Mesenchymal stem cell (in vitro differentiated cells and primary cell): ENCODE data around the gene ZFAND6.

ENCODE experiments used
- DNase-seq: peaks from one replicate; pipeline ENCODE4 v3.0.0-alpha.2; 2013
- H2AFZ ChIP-seq: one replicate; pipeline ENCODE4 v1.6.1; 2013; ENCODE audit warnings: low read depth, mild to moderate bottlenecking, control low read depth, inconsistent platforms, low read length, moderate library complexity
- H2AK5ac ChIP-seq: 2 replicates; pipeline ENCODE4 v1.6.1; 2013; ENCODE audit warnings: low read length, moderate library complexity, mild to moderate bottlenecking, inconsistent platforms; ENCODE audit not compliant: severe bottlenecking
- H2BK120ac ChIP-seq: one replicate; pipeline ENCODE4 v1.6.1; 2013; ENCODE audit warnings: low read depth, mild to moderate bottlenecking, inconsistent platforms, low read length, moderate library complexity
- H2BK12ac ChIP-seq, 2 experiments: one replicate each; pipeline ENCODE4 v1.6.1; 2013; ENCODE audit warnings: inconsistent platforms in 2 of 2, low read length in 2 of 2, mild to moderate bottlenecking in 2 of 2, moderate library complexity in 2 of 2, control low read depth in 1 of 2
- H2BK15ac ChIP-seq: one replicate; pipeline ENCODE4 v1.6.1; 2013; ENCODE audit warnings: mild to moderate bottlenecking, low read depth, inconsistent platforms; ENCODE audit not compliant: poor library complexity, severe bottlenecking
- H2BK5ac ChIP-seq: 2 replicates; pipeline ENCODE4 v1.6.1; 2013; ENCODE audit warnings: low read depth, mild to moderate bottlenecking, low read length, control low read depth, inconsistent platforms; ENCODE audit not compliant: poor library complexity, severe bottlenecking
- H3K14ac ChIP-seq, 2 experiments: one replicate each; pipeline ENCODE4 v1.6.1; 2013; ENCODE audit warnings: inconsistent platforms in 2 of 2, low read length in 2 of 2, control low read depth in 1 of 2, mild to moderate bottlenecking in 1 of 2, moderate library complexity in 1 of 2
- H3K18ac ChIP-seq, 2 experiments: one replicate each; pipeline ENCODE4 v1.6.1; 2013; ENCODE audit warnings: inconsistent platforms in 2 of 2, low read length in 2 of 2, control low read depth in 1 of 2, low read depth in 1 of 2, mild to moderate bottlenecking in 1 of 2
- H3K23ac ChIP-seq, 2 experiments: one replicate each; pipeline ENCODE4 v1.6.1; 2013; ENCODE audit warnings: inconsistent platforms in 2 of 2, low read length in 2 of 2, mild to moderate bottlenecking in 2 of 2, moderate library complexity in 2 of 2, control low read depth in 1 of 2
- H3K27ac ChIP-seq: 2 replicates; pipeline ENCODE4 v1.5.1; 2013; ENCODE audit warnings: mild to moderate bottlenecking, moderate library complexity, low read length, control low read depth, inconsistent platforms; ENCODE audit not compliant: poor library complexity, severe bottlenecking
- H3K27me3 ChIP-seq, 2 experiments: 2 replicates each; pipeline versions ENCODE4 v1.6.1 to v1.7.0; 2013; ENCODE audit warnings: low read length in 2 of 2, mild to moderate bottlenecking in 2 of 2, moderate library complexity in 2 of 2, control low read depth in 1 of 2, inconsistent platforms in 1 of 2; ENCODE audit not compliant: control insufficient read depth in 1 of 2, insufficient read depth in 1 of 2
- H3K36me3 ChIP-seq, 2 experiments: 2 replicates each; pipeline versions ENCODE4 v1.6.1 to v1.7.0; 2013; ENCODE audit warnings: low read length in 2 of 2, control low read depth in 1 of 2, inconsistent platforms in 1 of 2, low read depth in 1 of 2, mild to moderate bottlenecking in 1 of 2; ENCODE audit not compliant: insufficient read depth in 2 of 2, control insufficient read depth in 1 of 2
- H3K4ac ChIP-seq, 2 experiments: one replicate each; pipeline ENCODE4 v1.6.1; 2013; ENCODE audit warnings: inconsistent platforms in 2 of 2, low read length in 2 of 2, mild to moderate bottlenecking in 2 of 2, moderate library complexity in 2 of 2, control low read depth in 1 of 2, low read depth in 1 of 2
- H3K4me1 ChIP-seq: 2 replicates; pipeline ENCODE4 v1.6.1; 2013; ENCODE audit warnings: low read depth, low read length, control low read depth; ENCODE audit not compliant: control insufficient read depth, insufficient read depth
- H3K4me2 ChIP-seq: 2 replicates; pipeline ENCODE4 v1.6.1; 2013; ENCODE audit warnings: low read length, mild to moderate bottlenecking, inconsistent platforms; ENCODE audit not compliant: poor library complexity, severe bottlenecking
- H3K4me3 ChIP-seq, 2 experiments: 2 replicates each; pipeline versions ENCODE4 v1.5.1 to v1.7.0; 2013; ENCODE audit warnings: low read length in 2 of 2, mild to moderate bottlenecking in 2 of 2, control low read depth in 1 of 2, low read depth in 1 of 2; ENCODE audit not compliant: insufficient read depth in 1 of 2
- H3K79me1 ChIP-seq: replicated peaks from 2 replicates; pipeline ENCODE4 v1.6.1; 2013; ENCODE audit warnings: mild to moderate bottlenecking, control low read depth, low read length, inconsistent platforms; ENCODE audit not compliant: poor library complexity, severe bottlenecking
- H3K9ac ChIP-seq: 2 replicates; pipeline ENCODE4 v1.7.0; 2013; ENCODE audit warnings: mild to moderate bottlenecking, low read length, moderate library complexity
- H3K9me3 ChIP-seq: 2 replicates; pipeline ENCODE4 v1.7.0; 2013; ENCODE audit warnings: mild to moderate bottlenecking, low read length; ENCODE audit not compliant: control insufficient read depth
- H4K8ac ChIP-seq: one replicate; pipeline ENCODE4 v1.6.1; 2013; ENCODE audit warnings: inconsistent platforms, mild to moderate bottlenecking, low read length, moderate library complexity
- H4K91ac ChIP-seq: one replicate; pipeline ENCODE4 v1.6.1; 2013; ENCODE audit warnings: mild to moderate bottlenecking, low read length, inconsistent platforms
- WGBS: methylation state at CpG from one replicate; pipeline ENCODE4 v1.1.7; 2013; ENCODE audit warnings: mixed read lengths; 5-methylcytosine and 5-hydroxymethylcytosine counted together

The ZFAND6 gene

DNA sequence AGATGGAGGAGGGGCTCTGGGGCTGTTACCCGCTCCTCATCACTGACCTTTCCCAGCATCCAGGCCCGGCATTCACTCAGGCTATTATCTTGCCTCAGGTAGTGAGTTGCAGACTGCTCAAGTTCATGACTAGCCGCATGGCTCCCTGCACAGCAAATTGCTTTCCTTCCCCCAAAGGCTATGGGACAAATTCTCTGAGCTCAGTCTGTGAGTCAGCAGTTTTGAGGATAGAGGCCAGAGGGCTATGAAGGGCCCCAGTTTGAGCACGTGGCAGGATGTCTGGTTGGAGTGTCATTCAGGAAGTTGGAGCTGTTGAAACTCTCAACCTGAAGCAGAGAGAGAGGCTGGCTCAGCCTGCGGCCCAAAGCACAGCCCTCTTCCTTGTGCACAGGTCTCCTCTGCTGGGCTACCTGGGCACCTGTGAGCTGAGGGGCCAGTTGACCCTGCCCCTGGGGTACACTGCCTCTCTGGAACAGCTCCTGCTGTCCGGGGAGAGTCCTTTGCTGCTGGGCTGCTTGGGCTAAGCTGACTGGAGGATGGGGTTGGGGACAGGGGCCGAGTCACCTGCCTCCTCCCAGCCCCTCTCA lies 101.2 kb downstream of the ZFAND6 start:
- peak overlapping the region; percentile 94 for H4K8ac ChIP-seq
- peak overlapping the region; percentile 99 for H2BK12ac ChIP-seq
- peak overlapping the region; percentile 73 for H3K27ac ChIP-seq
- peak overlapping the region; percentile 45 for H3K9ac ChIP-seq
- peak overlapping the region; percentile 89 to 100 for H3K18ac ChIP-seq
- WGBS, result 31% methylated on average over 5 of the region's 7 CpGs
- H3K36me3 ChIP-seq, result peaks cover 38 to 52% of the 10 kb centered on the region in 2 experiments
- H3K4me1 ChIP-seq, result peaks cover 15% of the 10 kb centered on the region
- H2BK15ac ChIP-seq, result peak overlapping the region; percentile 90
- no peak overlapping the region for H2AFZ ChIP-seq
- peak; percentile 96 for DNase-seq
- peak overlapping the region in 1 of 2 experiments; percentile 76 for H3K23ac ChIP-seq
- H3K14ac ChIP-seq, result peak overlapping the region in 1 of 2 experiments; percentile 93
- peak overlapping the region; percentile 25 for H2BK5ac ChIP-seq
- H3K9me3 ChIP-seq, result no peaks in the 10 kb centered on the region
- peak overlapping the region in 1 of 2 experiments; percentile 9 for H3K4me3 ChIP-seq
- peak overlapping the region; percentile 95 to 97 for H3K4ac ChIP-seq
- H3K4me2 ChIP-seq, result no peak overlapping the region
- peak overlapping the region; percentile 87 for H2BK120ac ChIP-seq
- peak overlapping the region; percentile 71 for H2AK5ac ChIP-seq
- peaks cover 17% of the 10 kb centered on the region for H3K79me1 ChIP-seq
- peak overlapping the region; percentile 94 for H4K91ac ChIP-seq
- no peaks in the 10 kb centered on the region for H3K27me3 ChIP-seq

GRCh38 chr15:80161468-80162016 lies 102.1 kb downstream of the ZFAND6 start:
- Histone ChIP-seq H3K27ac (no peak overlapping the region), H2AK5ac (peak overlapping the region; percentile 5), H3K4ac (peak overlapping the region; percentile 85 to 86), H2BK5ac (no peak overlapping the region), H3K4me2 (no peak overlapping the region), H3K9me3 (no peaks in the 10 kb centered on the region), H3K9ac (no peak overlapping the region), H2BK12ac (peak overlapping the region; percentile 79 to 90), H3K4me1 (peaks cover 15% of the 10 kb centered on the region), H2BK120ac (peak overlapping the region; percentile 69), H2AFZ (no peak overlapping the region), H4K91ac (peak overlapping the region; percentile 73), H3K36me3 (peaks cover 38 to 52% of the 10 kb centered on the region in 2 experiments), H3K18ac (peak overlapping the region; percentile 90), H4K8ac (peak overlapping the region; percentile 56), H3K4me3 (no peak overlapping the region), H3K79me1 (peaks cover 15% of the 10 kb centered on the region), H3K14ac (peak overlapping the region in 1 of 2 experiments; percentile 69), H3K27me3 (no peaks in the 10 kb centered on the region), H3K23ac (no peak overlapping the region), H2BK15ac (peak overlapping the region; percentile 93)
- WGBS, result 97% methylated on average over 6 of the region's 6 CpGs
- DNase-seq, result no peak

DNA sequence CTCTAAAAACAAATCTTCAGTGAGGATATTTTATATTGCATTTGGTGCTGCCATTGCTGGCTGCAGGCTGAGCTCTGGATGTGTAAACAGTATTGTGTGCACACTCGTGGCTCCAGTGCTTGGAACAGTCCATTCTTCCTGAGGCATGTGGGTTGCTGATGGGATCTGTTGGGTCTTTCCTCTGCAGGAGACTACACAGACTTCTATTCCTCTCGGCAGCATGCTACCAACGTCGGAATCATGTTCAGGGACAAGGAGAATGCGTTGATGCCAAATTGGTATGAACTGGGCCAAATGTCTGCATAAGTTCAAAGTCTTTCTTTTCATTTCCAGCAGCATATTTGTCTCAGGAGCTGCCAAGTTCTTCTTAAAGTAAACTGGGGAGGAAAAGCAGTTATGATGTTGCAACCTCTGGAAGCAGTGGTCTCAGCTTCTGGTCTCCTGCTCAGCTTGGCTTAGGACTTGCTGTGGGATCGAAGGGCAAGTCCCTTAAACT lies 102.6 kb downstream of the ZFAND6 start:
- Histone ChIP-seq H3K9ac (no peak overlapping the region), H2BK15ac (no peak overlapping the region), H3K9me3 (no peaks in the 10 kb centered on the region), H3K27ac (no peak overlapping the region), H2AK5ac (no peak overlapping the region), H2BK120ac (no peak overlapping the region), H3K14ac (no peak overlapping the region), H3K4me3 (no peak overlapping the region), H4K8ac (no peak overlapping the region), H3K4me2 (no peak overlapping the region), H2AFZ (no peak overlapping the region), H2BK12ac (peak overlapping the region in 1 of 2 experiments; percentile 34), H3K79me1 (peaks cover 10% of the 10 kb centered on the region), H3K27me3 (no peaks in the 10 kb centered on the region), H2BK5ac (no peak overlapping the region), H3K23ac (no peak overlapping the region), H3K18ac (peak overlapping the region in 1 of 2 experiments; percentile 35), H3K4ac (no peak overlapping the region), H3K36me3 (peaks cover 38 to 52% of the 10 kb centered on the region in 2 experiments), H3K4me1 (peaks cover 15% of the 10 kb centered on the region), H4K91ac (no peak overlapping the region)
- 87% methylated on average over 6 of the region's 6 CpGs for WGBS
- DNase-seq, result peak; percentile 36

DNA sequence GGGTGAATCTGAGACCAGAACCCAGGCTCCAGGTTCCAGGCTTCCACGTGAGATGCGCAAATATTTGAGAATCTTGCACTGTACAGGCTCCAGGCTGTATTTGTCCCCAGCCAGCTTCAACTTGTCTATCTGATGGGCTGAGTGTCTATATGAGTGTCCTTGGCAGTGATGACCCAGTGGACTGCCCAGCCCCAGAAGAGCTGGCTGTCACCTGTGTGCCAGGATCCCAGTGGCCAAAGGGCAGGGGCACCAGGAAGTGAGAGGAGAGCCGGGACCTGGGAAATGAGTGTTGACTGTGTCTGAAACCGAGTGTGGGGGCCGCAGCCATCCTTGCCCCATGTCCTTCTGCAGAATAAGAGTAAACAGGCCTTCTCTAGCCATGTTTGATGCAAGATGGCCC lies 103.7 kb downstream of the ZFAND6 start:
- DNase-seq, result no peak
- Histone ChIP-seq H3K36me3 (peaks cover 40 to 53% of the 10 kb centered on the region in 2 experiments), H2BK15ac (peak overlapping the region; percentile 15), H2BK12ac (peak overlapping the region in 1 of 2 experiments; percentile 64), H3K18ac (peak overlapping the region in 1 of 2 experiments; percentile 16), H2AK5ac (no peak overlapping the region), H2BK120ac (no peak overlapping the region), H3K4ac (no peak overlapping the region), H2AFZ (no peak overlapping the region), H3K27me3 (no peaks in the 10 kb centered on the region), H3K27ac (no peak overlapping the region), H4K91ac (no peak overlapping the region), H4K8ac (no peak overlapping the region), H2BK5ac (no peak overlapping the region), H3K9ac (no peak overlapping the region), H3K4me3 (no peak overlapping the region), H3K23ac (no peak overlapping the region), H3K4me1 (peaks cover 15% of the 10 kb centered on the region), H3K79me1 (peaks cover 2% of the 10 kb centered on the region), H3K4me2 (no peak overlapping the region), H3K9me3 (no peaks in the 10 kb centered on the region), H3K14ac (no peak overlapping the region)
- 94% methylated on average over 5 of the region's 5 CpGs for WGBS
